Activated CD8-positive, alpha-beta memory T cell treated with anti-CD3 and anti-CD28 coated beads for 36 hours (primary cell): ENCODE measurements around the gene APOM. TPM values are rescaled to one million over a fixed set of nuclear protein-coding genes. Genes with fewer than 3 reads are reported as not detected.

Experiments
- total RNA-seq, 2 experiments: library from RNA; stranded (reverse); gene quantifications; one replicate each; pipeline ENCODE4 v1.2.3, GENCODE V29; 2021

The APOM gene
- total RNA-seq, 2 experiments from 2014 or later = 1.9 to 2.2 TPM

Other genes starting within 250 kb of the APOM start
- 10 to 100 TPM; 22.1 to 22.5 TPM for gene MICB, start 157.7 kb upstream of the APOM start, total RNA-seq
- not detected for gene MCCD1, start 126.9 kb upstream of the APOM start, total RNA-seq
- 100 to 1,000 TPM; 611 to 614 TPM for gene DDX39B, start 113.9 kb upstream of the APOM start, total RNA-seq
- gene ATP6V1G2, start 109.3 kb upstream of the APOM start, total RNA-seq = 1 to 10 TPM; 1.2 to 1.4 TPM
- 10 to 100 TPM; 11.4 to 12.3 TPM for gene NFKBIL1, start 108.3 kb upstream of the APOM start, total RNA-seq
- 100 to 1,000 TPM; 702 to 706 TPM for gene LTA, start 83.6 kb upstream of the APOM start, total RNA-seq
- 100 to 1,000 TPM; 161 to 162 TPM for gene TNF, start 80.3 kb upstream of the APOM start, total RNA-seq
- gene LTB, start 73.5 kb upstream of the APOM start, total RNA-seq = 100 to 1,000 TPM; 178 to 181 TPM
- 10 to 100 TPM; 16.3 to 19.2 TPM for gene LST1, start 69.6 kb upstream of the APOM start, total RNA-seq
- 10 to 100 TPM; 25.2 to 29.7 TPM for gene NCR3, start 62.9 kb upstream of the APOM start, total RNA-seq
- gene AIF1, start 40.7 kb upstream of the APOM start, total RNA-seq = 10 to 100 TPM; 53.8 to 62.0 TPM
- 100 to 1,000 TPM; 255 to 257 TPM for gene PRRC2A, start 35.2 kb upstream of the APOM start, total RNA-seq
- 100 to 1,000 TPM; 254 to 267 TPM for gene BAG6, start 3.2 kb upstream of the APOM start, total RNA-seq
- 10 to 100 TPM; 16.7 to 17.6 TPM for gene C6orf47, start 4.9 kb downstream of the APOM start, total RNA-seq
- 10 to 100 TPM; 44.6 to 45.1 TPM for gene GPANK1, start 9.1 kb downstream of the APOM start, total RNA-seq
- 100 to 1,000 TPM; 329 TPM for gene CSNK2B, start 10.2 kb downstream of the APOM start, total RNA-seq
- 10 to 100 TPM; 18.1 to 20.1 TPM for gene LY6G5B, start 14.1 kb downstream of the APOM start, total RNA-seq
- 1 to 10 TPM; 3.1 to 3.5 TPM for gene LY6G5C, start 25.2 kb downstream of the APOM start, total RNA-seq
- gene ABHD16A, start 47.4 kb downstream of the APOM start, total RNA-seq = 10 to 100 TPM; 30.1 to 32.0 TPM
- not detected for gene LY6G6F, start 51.0 kb downstream of the APOM start, total RNA-seq
- not detected for gene LY6G6D, start 59.5 kb downstream of the APOM start, total RNA-seq
- gene LY6G6C, start 65.9 kb downstream of the APOM start, total RNA-seq = not detected
- under 1 TPM in 1 of 2 experiments, not detected in 1; 0.06 TPM for gene MPIG6B, start 67.5 kb downstream of the APOM start, total RNA-seq
- gene DDAH2, start 73.4 kb downstream of the APOM start, total RNA-seq = 1 to 10 TPM; 4.6 to 4.9 TPM
- 100 to 1,000 TPM; 383 to 395 TPM for gene CLIC1, start 80.6 kb downstream of the APOM start, total RNA-seq
- 10 to 100 TPM; 60.3 to 61.5 TPM for gene MSH5, start 84.1 kb downstream of the APOM start, total RNA-seq
- gene SAPCD1, start 106.8 kb downstream of the APOM start, total RNA-seq = 1 to 10 TPM; 7.6 to 8.6 TPM
- 1 to 10 TPM; 1.6 to 1.9 TPM for gene VWA7, start 121.4 kb downstream of the APOM start, total RNA-seq
- gene VARS1, start 139.9 kb downstream of the APOM start, total RNA-seq = 100 to 1,000 TPM; 190 to 191 TPM
- 100 to 1,000 TPM; 154 to 166 TPM for gene LSM2, start 151.1 kb downstream of the APOM start, total RNA-seq
- 1 to 10 TPM; 2.6 to 2.7 TPM for gene HSPA1L, start 159.4 kb downstream of the APOM start, total RNA-seq
- 10 to 100 TPM; 62.0 to 63.9 TPM for gene HSPA1A, start 159.6 kb downstream of the APOM start, total RNA-seq
- gene HSPA1B, start 171.8 kb downstream of the APOM start, total RNA-seq = 10 to 100 TPM; 82.6 to 86.9 TPM
- gene NEU1, start 206.9 kb downstream of the APOM start, total RNA-seq = 10 to 100 TPM; 15.9 to 17.4 TPM
- not detected for gene SLC44A4, start 223.1 kb downstream of the APOM start, total RNA-seq
- 10 to 100 TPM; 67.4 to 67.8 TPM for gene EHMT2, start 241.8 kb downstream of the APOM start, total RNA-seq
- 1 to 10 TPM; 3.3 to 3.6 TPM for gene ZBTB12, start 246.2 kb downstream of the APOM start, total RNA-seq